Pancreas (tissue), 10 donors: ENCODE measurements around the gene SORL1-AS1.

ENCODE experiments used
- ATAC-seq, 4 donors: fragments of 200-7000 bp; cut with Tn5 transposase; one replicate each; pipeline versions ENCODE4 v1.8.0 to v1.9.1; 2020; ENCODE audit warnings: mild to moderate bottlenecking in 4 of 4, moderate library complexity in 4 of 4
- DNase-seq, 6 donors: peaks; one replicate each; pipeline ENCODE4 v3.0.0-alpha.2; 2020
- FAIRE-seq: peaks from 2 replicates; lab custom pipeline; 2012; peaks lifted over from hg19 to GRCh38; lab: Jason Lieb, UNC
- H3K27ac ChIP-seq, 4 donors: fragments of 200-600 bp; sonication (generic); 1 replicate in 3 of 4; 2 replicates in 1 of 4; pipeline versions ENCODE4 v1.5.0 to v1.8.0; 2020
- H3K27me3 ChIP-seq, 4 donors: fragments of 200-600 bp; one replicate each; pipeline ENCODE4 v1.8.0; 2021
- H3K36me3 ChIP-seq, 3 donors: fragments of 200-600 bp; sonication (generic) in 1 of 3; one replicate each; pipeline versions ENCODE4 v1.5.0 to v1.8.0; 2020 to 2021
- H3K4me1 ChIP-seq, 3 donors: fragments of 200-600 bp; one replicate each; pipeline ENCODE4 v1.8.0; 2021
- H3K4me3 ChIP-seq, 4 donors: fragments of 200-600 bp; sonication (generic) in 2 of 4; one replicate each; pipeline versions ENCODE4 v1.5.0 to v1.8.0; 2020 to 2021
- H3K9me3 ChIP-seq, 4 donors: fragments of 200-600 bp; one replicate each; pipeline ENCODE4 v1.8.0; 2021
- WGBS, 2 donors: extraction: QIAGEN DNeasy Blood & Tissue Kit; methylation state at CpG; one replicate each; pipeline ENCODE4 v1.1.7; 2013; 5-methylcytosine and 5-hydroxymethylcytosine counted together
- intact Hi-C, 3 donors: fragments of 100-400 bp; cut with DNase I; formaldehyde crosslinking; loops; one replicate each; pipeline versions ENCODE4 v1.11.1 to v1.14.2; 2022
- TF ChIP-seq, protein P1 (sequence below), 4 donors: fragments of 200-600 bp; sonication (generic) in 3 of 4; IDR thresholded peaks; one replicate each; pipeline versions ENCODE4 v1.5.0 to v1.8.0; 2021; ENCODE audit warnings: antibody characterized with exemption in 4 of 4
- donor health status: healthy with polysubstance abuse.
- donor health status: DM: no; HTN: no; CAD: no; lungs with moderate emphysema.
- donor health status: DM: no; HTN: no; CAD: no.
- donor health status: control.
- donor health status: control.
- donor health status: Bipolar disorder and iron deficiency.
- donor health status: DM: yes; HTN: yes; CAD: no.
- donor health status: DM: no; HTN: no; CAD: no.
- donor health status: DM: no; HTN: no; CAD: no.
- donor health status: DM: yes; HTN: yes; CAD: no.

The SORL1-AS1 gene

DNA sequence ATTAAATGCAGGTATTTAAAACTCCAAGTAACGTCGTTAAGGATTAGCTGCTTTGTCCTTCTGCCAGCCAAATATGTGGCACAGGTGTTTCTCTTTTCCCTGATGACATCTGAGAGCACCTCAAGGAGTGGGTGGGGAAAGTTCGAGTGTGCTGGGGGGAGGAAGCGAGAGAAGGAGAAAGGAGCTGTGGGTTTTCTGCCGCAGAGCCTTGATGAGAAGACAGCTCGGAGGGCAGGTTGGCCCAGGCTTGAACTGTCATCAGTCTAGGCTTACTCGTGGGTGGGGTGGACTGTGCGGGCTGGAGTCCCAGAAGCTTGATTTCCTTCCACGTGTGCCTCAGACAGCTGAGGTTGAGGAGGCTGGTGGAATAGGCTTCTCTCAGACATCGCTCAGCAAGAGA, 15.2 kb upstream of the SORL1-AS1 start:
- Histone ChIP-seq H3K4me3 (no peak overlapping the region), H3K27me3 (no peaks in the 10 kb centered on the region), H3K9me3 (no peaks in the 10 kb centered on the region), H3K36me3 (no peaks in the 10 kb centered on the region), H3K4me1 (peaks cover 0 to 8% (median 0%) of the 10 kb centered on the region in 3 donors), H3K27ac (peak overlapping the region in 3 of 4 donors; percentile 64 to 84 (median 74))
- TF ChIP-seq, protein P1, sequence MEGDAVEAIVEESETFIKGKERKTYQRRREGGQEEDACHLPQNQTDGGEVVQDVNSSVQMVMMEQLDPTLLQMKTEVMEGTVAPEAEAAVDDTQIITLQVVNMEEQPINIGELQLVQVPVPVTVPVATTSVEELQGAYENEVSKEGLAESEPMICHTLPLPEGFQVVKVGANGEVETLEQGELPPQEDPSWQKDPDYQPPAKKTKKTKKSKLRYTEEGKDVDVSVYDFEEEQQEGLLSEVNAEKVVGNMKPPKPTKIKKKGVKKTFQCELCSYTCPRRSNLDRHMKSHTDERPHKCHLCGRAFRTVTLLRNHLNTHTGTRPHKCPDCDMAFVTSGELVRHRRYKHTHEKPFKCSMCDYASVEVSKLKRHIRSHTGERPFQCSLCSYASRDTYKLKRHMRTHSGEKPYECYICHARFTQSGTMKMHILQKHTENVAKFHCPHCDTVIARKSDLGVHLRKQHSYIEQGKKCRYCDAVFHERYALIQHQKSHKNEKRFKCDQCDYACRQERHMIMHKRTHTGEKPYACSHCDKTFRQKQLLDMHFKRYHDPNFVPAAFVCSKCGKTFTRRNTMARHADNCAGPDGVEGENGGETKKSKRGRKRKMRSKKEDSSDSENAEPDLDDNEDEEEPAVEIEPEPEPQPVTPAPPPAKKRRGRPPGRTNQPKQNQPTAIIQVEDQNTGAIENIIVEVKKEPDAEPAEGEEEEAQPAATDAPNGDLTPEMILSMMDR (IDR thresholded peaks at IDR 0.05) = no peak
- intact Hi-C loops = no loop called here
- ATAC-seq = peak in 1 of 4 donors; percentile 6
- FAIRE-seq = no peak
- WGBS, 2 donors = 43 to 51% methylated on average over 10 of the region's 10 CpGs
- no peak for DNase-seq

DNA sequence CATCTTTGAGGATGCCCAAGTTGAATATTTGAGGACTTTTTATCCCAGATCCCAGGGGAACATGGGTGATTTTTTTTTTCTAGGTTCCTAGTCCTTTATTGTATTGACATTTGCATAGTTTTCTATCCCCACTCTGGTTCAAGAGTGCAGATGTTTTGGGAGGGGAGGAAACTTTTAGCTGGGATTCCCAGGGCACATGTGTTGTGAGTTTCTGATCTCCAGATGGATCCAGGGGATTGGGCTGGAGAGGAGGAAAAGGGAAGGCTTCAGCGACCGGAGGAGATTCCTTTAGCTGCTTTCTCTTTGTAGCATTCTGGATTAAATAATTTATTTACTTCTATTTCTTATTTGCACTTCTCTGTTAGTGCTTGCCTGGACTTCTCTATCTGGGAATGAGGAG, 14.7 kb upstream of the SORL1-AS1 start:
- no peaks in the 10 kb centered on the region for H3K27me3 ChIP-seq
- peak overlapping the region in 3 of 4 donors; percentile 64 to 84 (median 74) for H3K27ac ChIP-seq
- H3K4me3 ChIP-seq = no peak overlapping the region
- no peaks in the 10 kb centered on the region for H3K36me3 ChIP-seq
- FAIRE-seq = no peak
- intact Hi-C loops = no loop called here
- WGBS, 2 donors = 66 to 67% methylated on average over 2 of the region's 2 CpGs
- peaks cover 0 to 8% (median 0%) of the 10 kb centered on the region in 3 donors for H3K4me1 ChIP-seq
- H3K9me3 ChIP-seq = no peaks in the 10 kb centered on the region
- DNase-seq = no peak
- ATAC-seq = no peak
- TF ChIP-seq, protein P1 (IDR thresholded peaks at IDR 0.05) = no peak

DNA sequence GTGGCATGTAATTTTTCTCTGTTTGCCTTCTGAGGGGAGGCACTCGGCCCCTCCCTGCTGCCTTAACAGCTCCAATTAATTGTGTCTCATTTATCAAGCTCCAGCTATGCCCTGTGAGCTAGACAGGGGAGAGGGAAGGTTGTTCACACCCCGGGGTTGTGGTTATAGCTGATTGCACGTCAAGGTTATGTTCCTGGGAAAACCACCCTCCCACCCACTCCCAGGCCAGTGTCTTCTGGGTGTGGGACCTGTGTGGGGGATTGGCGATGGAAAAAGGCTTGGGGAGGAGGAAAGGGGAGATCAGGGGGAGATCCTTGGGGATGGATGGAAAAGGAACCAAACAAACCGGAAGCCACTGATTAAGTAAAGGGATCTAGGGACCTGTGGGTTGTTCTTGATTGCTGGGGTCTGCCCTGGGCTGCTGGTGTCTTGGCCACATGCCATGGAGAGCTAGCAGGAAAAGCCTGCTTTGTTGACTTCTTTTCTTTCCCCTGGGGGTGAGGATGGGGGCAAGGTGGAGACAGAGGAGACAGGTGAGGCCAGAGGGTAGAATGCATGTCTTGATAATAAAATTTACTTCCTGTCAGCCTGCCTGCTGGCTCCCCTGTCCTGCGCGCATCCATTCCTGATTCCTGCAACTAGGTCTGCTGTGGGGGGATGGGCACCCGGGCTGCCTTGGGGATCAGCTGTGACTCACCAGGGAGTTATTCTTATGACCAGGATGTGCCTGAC, 13.5 kb upstream of the SORL1-AS1 start:
- no peak for FAIRE-seq
- H3K36me3 ChIP-seq = no peaks in the 10 kb centered on the region
- no peaks in the 10 kb centered on the region for H3K9me3 ChIP-seq
- no peak overlapping the region for H3K4me3 ChIP-seq
- H3K4me1 ChIP-seq = peaks cover 0 to 8% (median 0%) of the 10 kb centered on the region in 3 donors
- peak; percentile 77 to 86 (median 85) for DNase-seq
- ATAC-seq = peak; percentile 85 to 89 (median 88)
- 8 to 13% methylated on average over 8 of the region's 8 CpGs for WGBS, 2 donors
- peak overlapping the region; percentile 64 to 84 (median 72) for H3K27ac ChIP-seq
- intact Hi-C loops = no loop called here
- TF ChIP-seq, protein P1 (IDR thresholded peaks at IDR 0.05) = no peak
- no peaks in the 10 kb centered on the region for H3K27me3 ChIP-seq

DNA sequence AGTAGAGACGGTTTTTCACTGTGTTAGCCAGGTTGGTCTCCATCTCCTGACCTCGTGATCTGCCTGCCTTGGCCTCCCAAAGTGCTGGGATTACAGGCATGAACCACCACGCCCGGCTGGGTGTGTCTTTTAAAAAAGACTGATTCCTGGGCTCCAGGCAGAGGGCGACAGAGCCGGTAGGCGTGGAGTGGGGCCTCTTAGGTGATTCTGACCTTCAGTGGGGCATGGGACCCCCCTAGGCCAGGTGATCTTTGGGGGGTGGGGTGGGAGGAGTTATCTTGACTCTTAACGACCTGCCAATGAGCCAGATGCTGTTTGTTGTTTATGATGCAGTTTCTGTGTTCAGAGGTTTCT, 12.9 kb upstream of the SORL1-AS1 start:
- peak in 1 of 4 donors; percentile 11 for ATAC-seq
- Histone ChIP-seq H3K27me3 (no peaks in the 10 kb centered on the region), H3K9me3 (no peaks in the 10 kb centered on the region), H3K36me3 (no peaks in the 10 kb centered on the region), H3K4me3 (no peak overlapping the region), H3K4me1 (peaks cover 0 to 8% (median 0%) of the 10 kb centered on the region in 3 donors), H3K27ac (peak overlapping the region; percentile 64 to 84 (median 72))
- FAIRE-seq = no peak
- DNase-seq = no peak
- WGBS, 2 donors = 23 to 37% methylated on average over 8 of the region's 8 CpGs
- intact Hi-C loops = no loop called here
- TF ChIP-seq, protein P1 (IDR thresholded peaks at IDR 0.05) = no peak

DNA sequence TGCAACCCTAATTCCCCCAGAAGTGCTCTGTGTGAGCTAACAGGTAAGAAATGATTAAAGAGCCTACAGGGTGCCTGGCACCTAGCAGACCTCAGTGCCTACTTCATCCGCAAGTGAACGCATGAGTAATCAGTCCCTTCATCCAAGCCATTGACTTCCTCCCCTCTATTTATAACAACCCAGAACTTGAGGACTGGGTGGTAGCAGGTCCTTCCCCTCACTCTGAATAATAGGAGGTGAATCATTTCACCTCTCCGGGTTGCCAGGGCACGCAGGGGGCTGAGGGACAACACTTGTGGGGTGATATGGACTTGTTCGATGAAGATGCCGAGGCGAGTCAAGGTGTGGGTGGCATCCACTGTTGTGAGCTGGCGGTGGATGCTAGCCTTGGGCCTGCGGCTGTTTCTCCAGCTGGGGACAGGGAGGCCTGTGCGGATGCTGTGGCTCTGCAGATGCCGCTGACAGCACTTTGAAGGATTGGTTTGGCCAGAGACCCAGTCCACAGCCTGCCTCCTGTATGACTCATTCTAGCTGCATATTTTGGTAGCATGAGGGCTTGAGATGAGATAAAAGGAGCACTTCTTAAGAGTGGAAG, 11.7 kb upstream of the SORL1-AS1 start:
- no peaks in the 10 kb centered on the region for H3K27me3 ChIP-seq
- DNase-seq (peak in 4 of 6 donors; percentile 18 to 47 (median 33)), FAIRE-seq (no peak), ATAC-seq (peak; percentile 28 to 69 (median 58))
- TF ChIP-seq, protein P1 (IDR thresholded peaks at IDR 0.05) = no peak
- no peak overlapping the region for H3K4me3 ChIP-seq
- H3K36me3 ChIP-seq = no peaks in the 10 kb centered on the region
- WGBS, 2 donors = 68 to 76% methylated on average over 11 of the region's 11 CpGs
- intact Hi-C loops = no loop called here
- peak overlapping the region in 1 of 4 donors; percentile 84 for H3K27ac ChIP-seq
- H3K4me1 ChIP-seq = peaks cover 0 to 8% (median 0%) of the 10 kb centered on the region in 3 donors
- H3K9me3 ChIP-seq = no peaks in the 10 kb centered on the region
